ENCODE results near the gene CCDC93.
"Not testable (repeated sequence)": the region's sequence is repeated elsewhere in the genome, so short reads cannot be mapped to it uniquely, and the experiment has no call there.

CCDC93 gene

GRCh38 chr2:117952701-117953100 lies 61.2 kb downstream of the CCDC93 start:
- no peak for DNase-seq (ENCODE audit: low spot score)

- DNase-seq (ENCODE audit: low spot score) = no peak
Observed at GRCh38 chr2:117952228-117952627, 61.6 kb downstream of the CCDC93 start.

- DNase-seq (ENCODE audit: low spot score) = no peak
Observed at GRCh38 chr2:117949806-117950205, 64.1 kb downstream of the CCDC93 start.

- no peak for DNase-seq (ENCODE audit: low spot score)
Observed at GRCh38 chr2:117948615-117949014, 65.3 kb downstream of the CCDC93 start.

GRCh38 chr2:117945296-117945695 lies 68.6 kb downstream of the CCDC93 start:
- no peak for DNase-seq (ENCODE audit: low spot score)

GRCh38 chr2:117944816-117945215 lies 69.1 kb downstream of the CCDC93 start:
- no peak for DNase-seq (ENCODE audit: low spot score)

GRCh38 chr2:117943013-117943672 lies 70.7 kb downstream of the CCDC93 start:
- no peak for DNase-seq (ENCODE audit: low spot score)

GRCh38 chr2:117942551-117942950 lies 71.3 kb downstream of the CCDC93 start:
- no peak for DNase-seq (ENCODE audit: low spot score)

GRCh38 chr2:117941693-117942092 lies 72.2 kb downstream of the CCDC93 start:
- DNase-seq (ENCODE audit: low spot score) = no peak

- no peak for DNase-seq (ENCODE audit: low spot score)
Observed at GRCh38 chr2:117940436-117940835, 73.4 kb downstream of the CCDC93 start.

- no peak for DNase-seq (ENCODE audit: low spot score)
Observed at GRCh38 chr2:117938611-117939010, 75.3 kb downstream of the CCDC93 start.

- DNase-seq (ENCODE audit: low spot score) = no peak
Observed at GRCh38 chr2:117936871-117937428, 76.9 kb downstream of the CCDC93 start.

GRCh38 chr2:117935954-117936353 lies 77.9 kb downstream of the CCDC93 start:
- DNase-seq (ENCODE audit: low spot score) = no peak

GRCh38 chr2:117935456-117935855 lies 78.4 kb downstream of the CCDC93 start:
- no peak for DNase-seq (ENCODE audit: low spot score)

- DNase-seq (ENCODE audit: low spot score) = no peak
Observed at GRCh38 chr2:117933884-117934354, 80.0 kb downstream of the CCDC93 start.

- DNase-seq (ENCODE audit: low spot score) = no peak
Observed at GRCh38 chr2:117931978-117932377, 81.9 kb downstream of the CCDC93 start.

- no peak for DNase-seq (ENCODE audit: low spot score)
Observed at GRCh38 chr2:117931266-117931665, 82.6 kb downstream of the CCDC93 start.

GRCh38 chr2:117930775-117931174 lies 83.1 kb downstream of the CCDC93 start:
- no peak for DNase-seq (ENCODE audit: low spot score)

GRCh38 chr2:117923471-117923870 lies 90.4 kb downstream of the CCDC93 start:
- not testable (repeated sequence) for DNase-seq (ENCODE audit: low spot score)

- DNase-seq (ENCODE audit: low spot score) = no peak
Observed at GRCh38 chr2:117921520-117921919, 92.3 kb downstream of the CCDC93 start.

- DNase-seq (ENCODE audit: low spot score) = no peak
Observed at GRCh38 chr2:117918608-117919007, 95.3 kb downstream of the CCDC93 start.

- DNase-seq (ENCODE audit: low spot score) = no peak
Observed at GRCh38 chr2:117917223-117917917, 96.5 kb downstream of the CCDC93 start.

GRCh38 chr2:117902933-117903332 lies 110.9 kb downstream of the CCDC93 start:
- no peak for DNase-seq (ENCODE audit: low spot score)
